ENCODE data around the gene SIAH3. TPM values are rescaled to one million over a fixed set of nuclear protein-coding genes. Genes with fewer than 3 reads are reported as not detected.

Gene SIAH3
- total RNA-seq, 1 experiment from 2014 or later, result not detected

DNA sequence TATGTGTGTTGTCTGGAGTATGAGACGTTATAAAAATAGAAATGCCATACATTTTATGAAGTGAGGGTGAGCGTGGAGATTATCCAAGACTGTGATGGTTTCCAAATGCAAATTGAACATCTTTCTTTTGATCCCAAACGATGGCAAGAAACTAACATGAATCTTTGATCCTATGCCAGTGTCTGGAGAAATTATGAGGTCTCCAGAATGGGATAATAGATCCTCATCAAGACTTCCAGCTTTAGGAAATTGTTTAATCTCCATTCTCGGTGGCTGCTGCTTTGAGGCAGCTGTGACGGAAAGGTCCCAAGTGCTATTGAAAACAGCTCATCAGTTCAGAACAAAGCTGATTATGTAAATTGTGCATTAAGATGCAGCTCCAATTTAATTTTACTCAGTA lies 118.6 kb downstream of the SIAH3 start:
- 0 out of 7 replicates have a peak, but pooled peaks cover 0 to 1% (median 1%) of the 10 kb centered on the region in 3 experiments for H3K36me3 Mint-ChIP-seq (ENCODE audit: insufficient read depth in 1 of 3, low read depth in 3 of 3)

More for the DNA sequence above, 118.6 kb downstream of the SIAH3 start:
- Histone ChIP-seq H3K56ac (ENCODE audit: insufficient read length, low read depth, low read length) (no peak overlapping the region), H3K23me2 (ENCODE audit: insufficient read length, low read depth, low read length, poor library complexity, severe bottlenecking) (no peaks in the 10 kb centered on the region), H3T11ph (ENCODE audit: low read length) (no peak overlapping the region), H3K4ac (ENCODE audit: low read depth, low read length) (no peak overlapping the region), H2BK120ac (ENCODE audit: low read depth, low read length, poor library complexity, severe bottlenecking) (no peak overlapping the region), H3K23ac (ENCODE audit: insufficient read length, low read depth, low read length) (no peak overlapping the region), H3K27ac (ENCODE audit: insufficient read length, low read depth, low read length) (no peak overlapping the region), H4K8ac (replicated peaks; ENCODE audit: insufficient read length, low read depth, low read length) (no peak overlapping the region), H2BK5ac (ENCODE audit: insufficient read length, low read length) (no peak overlapping the region), H4K5ac (ENCODE audit: insufficient read length, low read depth, low read length) (no peak overlapping the region), H3K18ac (ENCODE audit: insufficient read length, low read depth, low read length) (no peak overlapping the region), H4K91ac (ENCODE audit: insufficient read length, low read depth, low read length) (no peak overlapping the region), H3K27me3 (ENCODE audit: insufficient read depth, low read length) (no peaks in the 10 kb centered on the region), H2AK5ac (ENCODE audit: insufficient read length, low read length) (no peak overlapping the region), H3K79me1 (ENCODE audit: insufficient read depth, low read depth, low read length, poor library complexity, severe bottlenecking) (no peaks in the 10 kb centered on the region), H3K4me1 (ENCODE audit: insufficient read depth, low read length) (no peaks in the 10 kb centered on the region), H3K9me3 (ENCODE audit: control insufficient read depth, low read depth, low read length) (no peaks in the 10 kb centered on the region), H2AFZ (ENCODE audit: low read length) (no peak overlapping the region), H2BK12ac (ENCODE audit: insufficient read length, low read depth, low read length) (no peak overlapping the region), H3K79me2 (ENCODE audit: insufficient read depth, low read length) (no peaks in the 10 kb centered on the region), H3K14ac (ENCODE audit: insufficient read depth, low read length) (no peak overlapping the region), H3K4me2 (ENCODE audit: insufficient read depth, insufficient read length, low read length) (no peak overlapping the region), H2BK20ac (ENCODE audit: low read depth, low read length, poor library complexity, severe bottlenecking) (no peak overlapping the region), H2BK15ac (ENCODE audit: low read depth, low read length) (no peak overlapping the region), H3K9ac (ENCODE audit: extremely low read depth, insufficient read length, low read length) (no peak overlapping the region), H4K20me1 (ENCODE audit: control insufficient read depth, insufficient read depth, insufficient read length) (no peaks in the 10 kb centered on the region)
- no peak overlapping the region for H3K4me3 Mint-ChIP-seq
- TF ChIP-seq, protein P1, sequence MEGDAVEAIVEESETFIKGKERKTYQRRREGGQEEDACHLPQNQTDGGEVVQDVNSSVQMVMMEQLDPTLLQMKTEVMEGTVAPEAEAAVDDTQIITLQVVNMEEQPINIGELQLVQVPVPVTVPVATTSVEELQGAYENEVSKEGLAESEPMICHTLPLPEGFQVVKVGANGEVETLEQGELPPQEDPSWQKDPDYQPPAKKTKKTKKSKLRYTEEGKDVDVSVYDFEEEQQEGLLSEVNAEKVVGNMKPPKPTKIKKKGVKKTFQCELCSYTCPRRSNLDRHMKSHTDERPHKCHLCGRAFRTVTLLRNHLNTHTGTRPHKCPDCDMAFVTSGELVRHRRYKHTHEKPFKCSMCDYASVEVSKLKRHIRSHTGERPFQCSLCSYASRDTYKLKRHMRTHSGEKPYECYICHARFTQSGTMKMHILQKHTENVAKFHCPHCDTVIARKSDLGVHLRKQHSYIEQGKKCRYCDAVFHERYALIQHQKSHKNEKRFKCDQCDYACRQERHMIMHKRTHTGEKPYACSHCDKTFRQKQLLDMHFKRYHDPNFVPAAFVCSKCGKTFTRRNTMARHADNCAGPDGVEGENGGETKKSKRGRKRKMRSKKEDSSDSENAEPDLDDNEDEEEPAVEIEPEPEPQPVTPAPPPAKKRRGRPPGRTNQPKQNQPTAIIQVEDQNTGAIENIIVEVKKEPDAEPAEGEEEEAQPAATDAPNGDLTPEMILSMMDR (conservative IDR thresholded peaks at IDR 0.05), result no peak
- H3K9me3 Mint-ChIP-seq, result peaks cover 3% of the 10 kb centered on the region in 2 experiments; a peak in 3 of 5 replicates
- H3K27ac Mint-ChIP-seq, result no peak overlapping the region
- no CpG with 5 or more reads among the region's 5 CpGs for WGBS (ENCODE audit: extremely low coverage, insufficient read length, low lambda C conversion rate)
- peaks cover 9% of the 10 kb centered on the region for H3K27me3 Mint-ChIP-seq (ENCODE audit: low read depth)
- peaks cover 2% of the 10 kb centered on the region in 2 experiments; a peak in 2 of 4 replicates for H3K4me1 Mint-ChIP-seq
- DNase-seq, result no peak
